ENCODE data around the gene LDB2.

LDB2 gene

GRCh38 chr4:16884673-16885460 is 13.6 kb downstream of the LDB2 start:
- DNase-seq (ENCODE audit: low read depth): no peak

GRCh38 chr4:16883806-16884205 is 14.6 kb downstream of the LDB2 start:
- DNase-seq (ENCODE audit: low read depth): no peak

GRCh38 chr4:16881151-16881884 is 17.1 kb downstream of the LDB2 start:
- DNase-seq (ENCODE audit: low read depth): no peak

GRCh38 chr4:16875487-16875886 is 23.0 kb downstream of the LDB2 start:
- no peak for DNase-seq (ENCODE audit: low read depth)

GRCh38 chr4:16869594-16870245 is 28.7 kb downstream of the LDB2 start:
- no peak for DNase-seq (ENCODE audit: low read depth)

- DNase-seq (ENCODE audit: low read depth): no peak
These were observed 29.8 kb downstream of the LDB2 start for GRCh38 chr4:16868674-16869073.

- DNase-seq (ENCODE audit: low read depth): no peak
These were observed 30.6 kb downstream of the LDB2 start for GRCh38 chr4:16867827-16868226.

- DNase-seq (ENCODE audit: low read depth): no peak
These were observed 31.5 kb downstream of the LDB2 start for GRCh38 chr4:16866974-16867373.

GRCh38 chr4:16865897-16866283 is 32.6 kb downstream of the LDB2 start:
- no peak for DNase-seq (ENCODE audit: low read depth)

GRCh38 chr4:16865209-16865896 is 33.1 kb downstream of the LDB2 start:
- no peak for DNase-seq (ENCODE audit: low read depth)

GRCh38 chr4:16864199-16864598 is 34.2 kb downstream of the LDB2 start:
- no peak for DNase-seq (ENCODE audit: low read depth)

GRCh38 chr4:16862697-16863096 is 35.7 kb downstream of the LDB2 start:
- no peak for DNase-seq (ENCODE audit: low read depth)

- DNase-seq (ENCODE audit: low read depth): no peak
These were observed 37.9 kb downstream of the LDB2 start for GRCh38 chr4:16860516-16860915.

GRCh38 chr4:16859031-16859430 is 39.4 kb downstream of the LDB2 start:
- DNase-seq (ENCODE audit: low read depth): no peak

- DNase-seq (ENCODE audit: low read depth): no peak
These were observed 40.1 kb downstream of the LDB2 start for GRCh38 chr4:16858275-16858752.

- DNase-seq (ENCODE audit: low read depth): no peak
These were observed 41.0 kb downstream of the LDB2 start for GRCh38 chr4:16857425-16857824.

GRCh38 chr4:16853640-16854039 is 44.8 kb downstream of the LDB2 start:
- no peak for DNase-seq (ENCODE audit: low read depth)

- no peak for DNase-seq (ENCODE audit: low read depth)
These were observed 45.8 kb downstream of the LDB2 start for GRCh38 chr4:16852644-16853043.

GRCh38 chr4:16852228-16852627 is 46.2 kb downstream of the LDB2 start:
- no peak for DNase-seq (ENCODE audit: low read depth)

GRCh38 chr4:16846540-16847117 is 51.8 kb downstream of the LDB2 start:
- no peak for DNase-seq (ENCODE audit: low read depth)

GRCh38 chr4:16844816-16845586 is 53.4 kb downstream of the LDB2 start:
- DNase-seq (ENCODE audit: low read depth): no peak
